K562 (cell line): ENCODE measurements around the gene EFHB. TPM values are rescaled to one million over a fixed set of nuclear protein-coding genes. Genes with fewer than 3 reads are reported as not detected.

Experiments used
- EGR1 ChIP-seq: fragments of 450-650 bp; conservative IDR thresholded peaks from 2 replicates; pipeline ENCODE4 v1.6.1; 2017; ENCODE audit warnings: mild to moderate bottlenecking
- ELF1 ChIP-seq: fragments of 200-800 bp; sonication (Bioruptor generic); IDR thresholded peaks from 2 replicates; pipeline ENCODE4 v1.6.1; 2016; ENCODE audit warnings: missing genetic modification characterization, missing compliant biosample characterization
- GABPB1 ChIP-seq: sonication (generic); formaldehyde crosslinking; IDR thresholded peaks from 2 replicates; pipeline ENCODE4 v1.8.0; 2022; ENCODE audit warnings: mild to moderate bottlenecking, missing genetic modification reagents
- GTF2F1 ChIP-seq: IDR thresholded peaks from 2 replicates; pipeline ENCODE4 v1.6.1; 2011; ENCODE audit warnings: low read depth, low read length, improper control_type of control experiment
- SNIP1 ChIP-seq: fragments of 450-650 bp; IDR thresholded peaks from 2 replicates; pipeline ENCODE4 v1.7.1; 2017; ENCODE audit warnings: low read depth, mild to moderate bottlenecking
- TAF15 ChIP-seq: fragments of 200-400 bp; formaldehyde crosslinking; IDR thresholded peaks from 2 replicates; pipeline ENCODE4 v1.6.1; 2017; ENCODE audit warnings: mild to moderate bottlenecking, low read depth, low read length, moderate library complexity
- TGIF2 ChIP-seq: sonication (generic); formaldehyde crosslinking; IDR thresholded peaks from 2 replicates; pipeline ENCODE4 v1.8.1; 2022; ENCODE audit warnings: mild to moderate bottlenecking, missing genetic modification reagents, moderate library complexity
- YY1 ChIP-seq, 3 experiments: IDR thresholded peaks; 2 replicates each; pipeline ENCODE4 v1.6.1; 2011; ENCODE audit warnings: low read length in 2 of 3, mild to moderate bottlenecking in 2 of 3, moderate library complexity in 2 of 3, borderline replicate concordance in 1 of 3, control low read depth in 1 of 3, low read depth in 1 of 3; ENCODE audit not compliant: insufficient read depth in 3 of 3, insufficient replicate concordance in 2 of 3, control insufficient read depth in 1 of 3, insufficient read length in 1 of 3; ENCODE audit errors: extremely low read depth in 1 of 3
- ZNF551 ChIP-seq: fragments of 250-450 bp; sonication (Bioruptor Pico); IDR thresholded peaks from 2 replicates; pipeline ENCODE4 v1.5.0; 2021; ENCODE audit warnings: mild to moderate bottlenecking, moderate library complexity
- polyA plus RNA-seq, 8 experiments: library from polyadenylated mRNA; depleted of rRNA in 4 of 8; stranded (reverse) in 5 of 8; unstranded in 3 of 8; fragments of >200 nt; fragmentation: Nextera tagmentation in 2 of 8; fragmentation: Illumina TruSeq in 1 of 8; extraction: Ambion mirVana in 2 of 8; extraction: Trizol in 1 of 8; gene quantifications; 2 replicates each; pipeline versions ENCODE4 v1.2.1 to v1.2.3, GENCODE V29; 2011 to 2014; ENCODE audit warnings: inconsistent platforms in 1 of 8, missing spikeins in 1 of 8
- total RNA-seq, 7 experiments: library from RNA; depleted of rRNA in 6 of 7; stranded (reverse); fragments of >200 nt in 6 of 7; fragmentation: Illumina TruSeq in 2 of 7; extraction: Trizol in 2 of 7; gene quantifications; 2 replicates each; pipeline versions ENCODE4 v1.2.1 to v1.2.3, GENCODE V29; 2011 to 2021; ENCODE audit warnings: low replicate concordance in 1 of 7
- TF ChIP-seq, protein P1 (sequence below): IDR thresholded peaks from 2 replicates; pipeline ENCODE4 v1.6.1; 2011; ENCODE audit warnings: borderline replicate concordance, low read depth, mild to moderate bottlenecking, moderate library complexity, low read length; ENCODE audit not compliant: insufficient read depth, poor library complexity, severe bottlenecking
- TF ChIP-seq, protein P2 (sequence below), 2 experiments: fragments of 200-800 bp in 1 of 2; sonication (Bioruptor generic) in 1 of 2; sonication (generic) in 1 of 2; formaldehyde crosslinking in 1 of 2; IDR thresholded peaks in 1 of 2; conservative IDR thresholded peaks in 1 of 2; 2 replicates each; pipeline versions ENCODE4 v1.5.0 to v1.6.1; 2016 to 2020; ENCODE audit warnings: missing compliant biosample characterization in 1 of 2, missing genetic modification characterization in 1 of 2, missing genetic modification reagents in 1 of 2

Gene EFHB
- total and polyA plus RNA-seq, 9 of the 15 experiments (the other 6 are each of a cell fraction or from before 2014, with no cell fraction given), result 1.5 to 4.0 (median 1.8) TPM

DNA sequence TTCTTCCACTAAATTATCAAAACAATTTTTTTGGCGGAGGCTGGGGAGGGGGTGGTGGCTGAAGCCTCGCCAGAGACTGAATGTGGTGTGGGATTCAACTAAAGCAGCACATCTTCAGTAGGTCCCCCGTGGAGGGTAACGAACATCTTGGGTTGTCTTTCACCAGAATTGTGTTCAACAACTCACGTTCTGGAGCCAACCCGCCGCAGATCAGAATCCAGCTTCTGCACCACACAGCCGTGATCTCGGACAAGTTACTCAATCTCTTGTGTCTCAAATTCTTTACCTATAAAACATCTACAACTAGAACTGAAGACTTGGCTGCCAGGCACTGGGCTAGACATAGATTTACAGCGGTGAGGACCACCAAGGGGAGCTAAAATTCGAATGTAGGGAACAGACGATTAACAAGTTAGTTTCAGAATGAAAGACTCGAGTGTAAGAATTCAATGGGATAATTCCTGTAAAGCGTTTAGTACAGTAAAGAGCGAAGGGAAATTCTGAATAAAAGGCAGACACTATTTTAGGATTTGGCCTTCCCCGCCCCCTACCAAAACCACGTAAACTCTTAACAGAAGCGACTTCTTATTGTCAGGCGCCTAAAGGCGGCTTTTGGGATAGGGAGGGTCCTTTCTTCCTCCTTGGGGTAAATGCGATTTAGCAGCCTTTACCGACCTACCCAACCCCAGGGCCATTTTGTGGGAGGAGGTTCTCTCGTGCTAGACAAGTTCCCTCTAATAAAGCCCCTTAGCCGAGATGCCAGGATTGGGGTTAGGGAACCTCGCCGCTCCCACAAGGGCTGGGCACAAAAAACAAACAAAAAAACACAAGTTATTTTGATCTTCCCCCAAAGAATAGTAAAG, 12.2 kb upstream of the EFHB start (continued):
- TF ChIP-seq YY1 (IDR thresholded peaks at IDR 0.05; ENCODE audit: borderline replicate concordance in 1 of 3, control insufficient read depth in 1 of 3, extremely low read depth in 1 of 3, insufficient read depth in 3 of 3, insufficient read length in 1 of 3, insufficient replicate concordance in 2 of 3, low read depth in 1 of 3, low read length in 2 of 3), result no peak
- no peak for TF ChIP-seq EGR1
- no peak for TF ChIP-seq TGIF2 (CRISPR knock-in tag)
- no peak for TF ChIP-seq SNIP1
- no peak for TF ChIP-seq GTF2F1
- TF ChIP-seq, protein P1, sequence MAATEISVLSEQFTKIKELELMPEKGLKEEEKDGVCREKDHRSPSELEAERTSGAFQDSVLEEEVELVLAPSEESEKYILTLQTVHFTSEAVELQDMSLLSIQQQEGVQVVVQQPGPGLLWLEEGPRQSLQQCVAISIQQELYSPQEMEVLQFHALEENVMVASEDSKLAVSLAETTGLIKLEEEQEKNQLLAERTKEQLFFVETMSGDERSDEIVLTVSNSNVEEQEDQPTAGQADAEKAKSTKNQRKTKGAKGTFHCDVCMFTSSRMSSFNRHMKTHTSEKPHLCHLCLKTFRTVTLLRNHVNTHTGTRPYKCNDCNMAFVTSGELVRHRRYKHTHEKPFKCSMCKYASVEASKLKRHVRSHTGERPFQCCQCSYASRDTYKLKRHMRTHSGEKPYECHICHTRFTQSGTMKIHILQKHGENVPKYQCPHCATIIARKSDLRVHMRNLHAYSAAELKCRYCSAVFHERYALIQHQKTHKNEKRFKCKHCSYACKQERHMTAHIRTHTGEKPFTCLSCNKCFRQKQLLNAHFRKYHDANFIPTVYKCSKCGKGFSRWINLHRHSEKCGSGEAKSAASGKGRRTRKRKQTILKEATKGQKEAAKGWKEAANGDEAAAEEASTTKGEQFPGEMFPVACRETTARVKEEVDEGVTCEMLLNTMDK, result no peak
- TF ChIP-seq TAF15, result no peak
- TF ChIP-seq ELF1 (tag), result no peak
- 0 out of 2 replicates have a peak, but pooled peaks have one; percentile 14 for TF ChIP-seq ZNF551 (CRISPR knock-in tag)
- TF ChIP-seq, protein P2, sequence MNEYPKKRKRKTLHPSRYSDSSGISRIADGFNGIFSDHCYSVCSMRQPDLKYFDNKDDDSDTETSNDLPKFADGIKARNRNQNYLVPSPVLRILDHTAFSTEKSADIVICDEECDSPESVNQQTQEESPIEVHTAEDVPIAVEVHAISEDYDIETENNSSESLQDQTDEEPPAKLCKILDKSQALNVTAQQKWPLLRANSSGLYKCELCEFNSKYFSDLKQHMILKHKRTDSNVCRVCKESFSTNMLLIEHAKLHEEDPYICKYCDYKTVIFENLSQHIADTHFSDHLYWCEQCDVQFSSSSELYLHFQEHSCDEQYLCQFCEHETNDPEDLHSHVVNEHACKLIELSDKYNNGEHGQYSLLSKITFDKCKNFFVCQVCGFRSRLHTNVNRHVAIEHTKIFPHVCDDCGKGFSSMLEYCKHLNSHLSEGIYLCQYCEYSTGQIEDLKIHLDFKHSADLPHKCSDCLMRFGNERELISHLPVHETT (CRISPR knock-in tag; conservative IDR thresholded peaks at IDR 0.05 in 1 of 2, IDR thresholded peaks at IDR 0.05 in 1 of 2), result no peak
- no peak for TF ChIP-seq GABPB1
